ENCODE data around the gene RNF157.

The RNF157 gene

GRCh38 chr17:76240461-76241203 lies at the start of gene RNF157:
Gene RNF157, minus strand, starts transcription at chr17:76240493. Its CDS starts 253 bp downstream, at chr17:76240240.
- no peak for DNase-seq

DNA sequence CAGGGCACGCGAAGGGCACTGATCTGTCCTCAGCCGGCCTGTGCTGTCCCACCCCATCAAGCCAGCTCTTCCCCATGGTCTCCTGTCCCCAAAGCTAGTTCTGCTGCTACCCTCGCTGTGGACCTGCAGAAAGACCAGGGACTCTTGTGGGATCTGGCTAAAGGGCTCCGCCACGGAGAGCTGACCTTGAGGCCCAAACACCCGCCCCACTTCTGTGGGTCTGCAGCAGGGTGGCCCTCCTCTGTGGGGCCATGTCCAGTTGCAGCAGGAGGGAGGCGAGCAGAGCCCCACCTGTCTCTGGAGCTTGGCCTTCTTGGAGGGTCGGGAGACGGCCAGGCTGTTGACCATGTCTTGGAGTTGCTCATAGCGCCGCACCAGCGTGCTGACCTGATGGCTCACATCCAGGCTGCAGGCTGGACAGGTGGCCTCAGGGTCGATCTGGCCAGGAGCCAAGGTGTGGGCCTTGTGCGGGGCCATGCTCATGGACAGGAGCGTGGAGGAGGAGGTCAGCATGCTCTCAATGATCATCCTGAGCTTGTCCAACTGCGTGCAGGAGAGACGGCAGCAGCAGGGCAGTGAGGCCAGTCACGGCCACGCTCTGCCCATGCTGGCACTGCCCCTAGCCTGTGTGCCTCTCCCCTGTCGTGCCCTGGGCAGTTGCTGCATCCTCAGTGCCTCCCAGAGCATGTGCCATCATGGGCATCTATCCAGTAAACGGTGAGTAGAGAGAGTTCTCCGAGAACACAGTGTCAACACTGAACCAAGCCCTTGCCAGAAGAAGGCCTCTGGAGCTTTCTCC lies 41.5 kb upstream of the RNF157 start:
- no peak for DNase-seq

DNA sequence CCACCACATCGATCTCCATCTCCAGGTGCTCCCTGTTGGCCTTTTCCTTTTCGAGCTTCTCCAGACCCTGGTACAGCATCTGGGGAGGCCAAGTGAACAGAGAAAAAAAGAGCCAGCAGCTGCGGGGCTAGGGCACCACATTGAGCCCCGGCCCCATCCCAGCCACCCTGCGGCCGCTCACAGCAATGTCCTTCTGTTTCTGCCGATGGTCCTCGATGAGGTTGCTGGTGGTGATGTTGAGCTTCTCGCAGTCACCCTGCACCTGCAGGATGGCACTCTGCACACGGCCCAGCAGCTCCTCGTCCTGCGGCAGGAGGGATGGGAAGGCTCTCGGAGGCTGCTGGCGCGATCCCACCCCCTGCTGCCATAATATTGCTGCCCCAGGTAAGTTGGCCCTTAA lies 40.4 kb upstream of the RNF157 start:
- DNase-seq, result no peak

DNA sequence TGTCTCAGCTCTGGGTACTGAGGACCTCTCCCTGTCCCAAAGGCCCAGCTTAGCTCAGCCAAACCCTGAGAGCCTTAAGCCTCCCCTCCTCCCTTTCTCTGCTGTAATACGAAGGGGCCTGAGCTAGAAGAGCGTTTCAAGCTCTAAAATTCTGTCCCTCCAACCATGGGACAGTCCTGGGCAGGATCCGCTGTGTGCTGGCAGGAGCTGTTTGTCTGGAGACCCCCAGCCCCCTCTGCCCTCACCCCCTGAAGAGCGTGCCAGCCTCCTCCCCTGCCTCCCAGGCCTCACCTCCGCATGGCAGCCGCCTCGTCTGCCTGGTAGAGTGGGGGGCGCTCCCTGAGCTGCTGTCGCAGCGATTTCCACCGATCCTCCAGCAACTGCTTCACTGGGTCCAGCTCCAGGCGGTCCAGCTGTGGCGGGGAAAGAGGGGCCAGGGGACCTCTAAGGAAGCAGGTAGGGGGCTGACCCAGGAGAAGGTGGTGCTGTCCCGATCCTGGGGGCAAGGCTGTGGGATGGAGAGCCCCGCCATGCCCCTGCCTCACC lies 39.5 kb upstream of the RNF157 start:
- DNase-seq, result no peak

- DNase-seq, result no peak
Observed at GRCh38 chr17:76278952-76279741, 38.9 kb upstream of the RNF157 start.

DNA sequence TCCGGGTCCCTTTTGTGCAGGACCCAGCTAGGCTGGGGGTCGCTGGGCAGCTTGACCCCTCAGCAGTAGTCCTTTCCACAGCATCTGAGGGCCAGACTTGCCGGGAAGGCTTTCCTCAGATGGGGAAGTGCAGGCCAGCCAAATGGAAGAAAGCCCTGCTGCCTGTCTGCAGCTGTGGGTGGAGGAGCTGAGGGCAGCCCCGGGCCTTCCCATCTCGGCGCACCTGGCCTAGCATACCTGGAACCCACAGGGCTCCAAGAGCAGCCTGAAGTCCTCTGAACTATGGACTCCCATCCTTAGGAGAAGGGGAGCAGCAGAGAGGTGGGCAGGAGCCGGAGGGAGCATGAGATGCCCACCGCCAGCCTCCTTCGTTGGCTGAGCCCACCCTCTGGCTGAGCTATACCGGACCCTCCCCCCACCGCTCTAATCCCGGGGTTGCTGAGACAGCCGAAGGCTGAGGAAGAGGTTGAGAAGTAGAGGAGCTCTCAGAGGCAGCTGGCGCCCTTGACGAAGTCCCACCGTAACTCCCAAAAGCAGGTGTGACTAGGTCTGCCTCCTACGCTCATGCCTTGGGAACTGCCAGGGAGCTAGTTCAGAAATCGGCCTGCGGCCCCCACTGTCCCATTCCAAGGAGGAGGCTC lies 38.1 kb upstream of the RNF157 start:
- no peak for DNase-seq

- DNase-seq, result no peak
Observed at GRCh38 chr17:76277300-76278267, 37.3 kb upstream of the RNF157 start.

GRCh38 chr17:76276461-76277299 lies 36.4 kb upstream of the RNF157 start:
- no peak for DNase-seq

DNA sequence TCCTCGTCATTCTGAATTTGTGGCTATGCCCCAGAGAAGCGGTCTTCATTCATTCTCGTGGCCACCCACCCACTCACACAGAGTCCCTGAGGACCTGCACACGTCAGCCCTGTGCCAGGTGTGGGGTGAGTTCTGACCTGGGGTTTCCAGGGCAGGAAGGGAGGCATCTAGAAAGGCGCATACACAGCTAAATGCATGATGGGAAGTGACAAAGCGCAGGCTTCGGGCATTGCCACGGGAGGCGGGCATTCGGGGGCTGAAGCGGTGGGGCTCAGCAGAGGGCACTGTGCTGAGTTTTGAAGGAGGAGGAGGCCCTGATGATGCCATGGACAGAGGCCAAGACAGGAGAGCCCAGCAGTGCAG lies 35.8 kb upstream of the RNF157 start:
- DNase-seq, result no peak

DNA sequence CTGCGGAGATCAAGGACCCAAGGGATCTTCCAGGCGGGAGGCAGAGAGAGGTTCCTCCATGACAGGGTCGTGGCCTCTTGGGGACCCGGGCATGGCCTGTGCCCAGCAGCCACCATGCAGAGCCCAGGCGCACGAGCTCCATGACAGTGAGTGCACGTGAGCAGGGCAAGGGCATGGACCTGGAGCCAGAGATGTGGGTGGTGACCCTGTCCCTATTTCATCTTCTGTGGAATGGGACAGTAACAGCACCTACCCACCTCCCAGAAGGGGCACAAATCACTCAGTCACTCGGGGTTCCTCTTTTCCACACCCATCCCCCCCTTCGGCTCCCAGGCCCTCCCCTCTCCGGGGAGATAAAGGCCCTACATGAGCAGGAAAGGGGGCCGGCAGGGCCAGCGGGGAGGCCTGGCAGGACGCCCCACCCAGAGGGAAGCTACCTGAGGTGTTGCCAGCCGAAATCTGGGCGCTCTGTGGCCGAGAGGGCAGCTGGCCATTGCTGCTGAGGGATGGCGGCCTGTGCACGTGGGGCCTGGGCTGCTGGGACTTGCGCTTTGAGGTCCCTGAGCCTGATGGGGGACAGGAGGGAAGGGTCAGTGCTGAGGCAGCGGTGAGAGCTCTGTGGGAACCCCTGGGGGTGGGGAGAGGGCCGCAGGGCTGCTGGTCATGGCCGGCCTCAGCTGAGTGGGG lies 35.2 kb upstream of the RNF157 start:
- no peak for DNase-seq

DNA sequence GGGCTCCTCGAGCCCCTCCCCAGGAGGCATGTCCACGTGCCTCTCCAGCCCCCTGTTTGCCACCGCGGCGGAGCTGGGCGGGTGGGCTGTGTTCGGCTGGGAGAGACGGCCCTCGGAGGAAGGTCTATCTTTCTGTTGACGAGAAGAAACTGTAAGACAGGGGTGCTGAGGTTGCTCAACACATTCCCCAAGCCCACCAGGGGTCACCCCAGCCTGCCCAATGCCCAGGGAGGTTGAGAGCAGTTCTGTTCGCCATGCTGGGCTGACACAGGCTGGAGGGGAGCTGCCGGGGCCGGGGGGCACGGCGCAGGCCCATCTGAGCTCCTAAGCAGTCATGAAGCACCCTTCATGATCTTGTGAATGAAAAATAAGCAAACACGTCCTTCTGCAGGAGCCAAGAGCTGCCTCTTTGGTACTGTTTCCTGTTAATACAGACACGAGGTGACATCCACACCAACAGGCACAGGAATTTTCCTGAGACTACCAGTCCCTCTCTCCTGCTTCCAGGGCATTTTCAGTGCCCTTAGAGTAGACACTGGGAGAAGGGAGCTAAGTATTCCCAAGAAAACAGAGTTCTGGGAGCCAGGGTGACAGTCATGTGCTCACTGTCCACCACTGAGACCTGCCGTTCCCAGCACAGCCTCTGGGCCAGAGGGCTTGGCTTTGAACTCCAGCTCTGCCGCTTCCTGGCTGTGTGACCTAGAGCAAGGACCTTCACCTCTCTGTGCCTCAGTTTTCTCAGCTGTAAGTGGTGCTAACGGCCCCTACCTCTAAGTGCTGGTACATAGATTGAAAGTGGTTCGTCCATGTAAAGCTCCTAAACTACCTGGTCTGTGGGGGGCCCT lies 34.0 kb upstream of the RNF157 start:
- no peak for DNase-seq

DNA sequence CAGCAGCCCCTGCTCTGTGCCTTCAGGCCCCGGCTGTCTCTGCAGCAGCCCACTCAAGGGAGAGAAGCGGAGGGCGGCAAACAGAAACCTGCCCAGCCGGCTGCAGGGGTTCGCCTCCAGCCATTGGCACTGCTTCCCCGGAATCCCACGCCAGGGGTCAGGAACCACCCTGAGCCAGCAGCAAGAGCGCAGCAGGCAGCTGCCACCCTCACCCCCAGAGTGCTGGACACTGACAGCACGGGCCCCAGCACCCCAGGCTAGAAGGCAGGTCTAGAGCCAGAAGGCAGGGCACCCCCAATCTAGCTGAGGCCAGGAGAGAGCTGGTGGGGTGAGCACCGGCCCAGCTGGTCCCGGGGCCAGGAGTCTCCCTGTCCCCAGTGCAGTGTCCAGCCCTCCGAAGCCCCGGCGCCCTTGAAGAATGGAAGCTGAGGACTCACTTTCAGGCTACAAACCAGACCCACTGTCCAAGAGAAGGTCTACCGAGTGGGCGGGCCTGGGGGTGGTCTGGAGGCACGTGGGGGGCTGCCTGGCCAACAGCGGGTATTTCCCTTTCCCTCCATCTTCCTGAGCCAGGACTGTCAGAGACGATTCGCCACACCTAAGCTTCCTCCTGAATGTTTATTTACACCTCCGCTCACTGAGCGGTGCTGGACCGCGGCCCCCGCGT lies 33.3 kb upstream of the RNF157 start:
- DNase-seq, result no peak

DNA sequence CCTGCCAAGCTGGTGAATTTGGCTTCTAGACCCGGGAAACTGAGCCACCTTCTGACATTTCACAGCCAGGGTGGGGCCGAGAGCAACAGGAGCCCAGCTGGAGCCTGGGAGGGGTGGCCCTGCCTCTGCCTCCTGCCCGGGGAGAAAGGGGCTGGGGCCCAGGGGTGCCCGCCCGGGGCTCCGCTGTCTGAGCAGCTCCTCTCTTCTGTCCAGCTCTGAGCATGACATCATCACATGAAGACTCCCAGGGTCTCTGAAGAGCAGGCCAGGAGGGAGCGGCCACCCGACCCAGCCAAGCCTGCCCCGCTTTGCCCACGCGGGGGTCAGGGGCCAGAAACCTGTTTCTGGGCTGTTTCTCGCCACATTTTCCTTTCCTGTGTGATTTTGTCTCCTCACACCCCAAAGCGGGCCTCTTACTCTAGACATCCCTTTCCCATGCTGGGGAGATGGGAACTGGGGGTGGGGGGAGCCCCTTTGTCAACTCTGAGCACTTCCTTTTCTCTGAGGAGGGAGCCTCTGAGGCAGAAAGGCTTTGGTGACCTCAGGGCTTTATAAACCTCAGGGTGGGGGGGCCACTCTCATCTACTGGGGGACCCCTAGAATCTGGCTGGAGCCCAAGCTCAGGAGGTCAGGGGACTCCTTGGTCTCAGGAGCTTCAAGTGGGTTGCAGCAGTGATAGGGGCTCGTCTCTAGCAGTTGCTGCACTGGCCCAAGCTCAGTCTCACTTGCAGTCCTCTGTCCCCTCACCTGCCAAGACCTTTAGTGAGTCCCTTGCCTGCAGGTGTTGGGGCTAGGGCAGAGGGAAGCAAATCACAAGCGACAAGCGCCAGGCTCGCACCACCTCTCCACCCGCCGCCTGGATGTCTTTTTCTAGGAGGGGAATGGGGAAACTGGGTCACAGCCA lies 32.5 kb upstream of the RNF157 start:
- DNase-seq, result no peak

GRCh38 chr17:76271669-76272540 lies 31.6 kb upstream of the RNF157 start:
- DNase-seq, result no peak

DNA sequence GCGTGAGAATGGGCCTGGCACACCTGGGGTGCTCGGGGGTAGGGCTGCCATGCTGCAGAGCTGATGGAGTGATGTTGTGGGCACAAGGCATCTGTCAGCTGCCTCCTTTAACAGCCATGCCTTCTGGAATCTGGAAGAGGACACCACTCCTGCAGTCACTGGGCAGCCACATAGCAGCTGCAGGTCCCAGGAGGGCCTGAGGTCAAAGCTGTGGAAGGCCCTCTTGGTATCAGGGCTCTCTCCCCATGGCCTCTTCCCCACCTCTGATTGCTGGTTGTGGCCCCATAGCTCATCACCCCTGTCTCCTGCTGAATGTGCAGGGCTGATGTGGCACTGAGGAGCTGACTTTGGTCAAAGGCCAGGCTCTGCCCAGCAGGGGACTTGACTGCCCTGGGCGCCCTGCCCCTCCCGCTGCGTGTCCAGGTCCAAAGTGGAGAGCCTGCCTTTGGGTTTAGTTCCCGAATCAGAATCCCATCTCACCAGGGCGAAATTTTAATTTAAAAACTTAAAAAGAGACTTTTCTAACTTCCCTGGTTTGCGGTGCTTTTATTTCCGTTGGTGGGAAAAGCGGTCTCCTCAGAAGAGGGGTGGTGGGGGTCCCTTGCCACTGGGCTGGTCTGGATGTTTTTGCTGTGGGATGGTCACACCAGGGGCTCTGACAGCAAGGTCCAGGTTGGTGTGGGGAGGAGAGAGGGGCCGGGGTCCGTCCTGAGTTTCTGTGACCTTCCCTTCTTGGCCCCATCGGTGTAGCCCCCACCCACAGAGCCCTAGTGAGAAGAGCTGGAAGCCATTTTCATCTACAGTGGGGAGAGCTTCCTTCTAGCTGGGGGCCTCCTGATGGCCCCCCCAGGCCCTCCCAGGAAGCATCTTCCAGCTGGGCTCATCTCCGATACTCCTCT lies 30.7 kb upstream of the RNF157 start:
- no peak for DNase-seq

Data from cortex of kidney (tissue), 1 donor.